ENCODE results near the gene RNASE4.
"Not testable (repeated sequence)": the region's sequence is repeated elsewhere in the genome, so short reads cannot be mapped to it uniquely, and the experiment has no call there.

The RNASE4 gene, protein sequence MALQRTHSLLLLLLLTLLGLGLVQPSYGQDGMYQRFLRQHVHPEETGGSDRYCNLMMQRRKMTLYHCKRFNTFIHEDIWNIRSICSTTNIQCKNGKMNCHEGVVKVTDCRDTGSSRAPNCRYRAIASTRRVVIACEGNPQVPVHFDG

DNA sequence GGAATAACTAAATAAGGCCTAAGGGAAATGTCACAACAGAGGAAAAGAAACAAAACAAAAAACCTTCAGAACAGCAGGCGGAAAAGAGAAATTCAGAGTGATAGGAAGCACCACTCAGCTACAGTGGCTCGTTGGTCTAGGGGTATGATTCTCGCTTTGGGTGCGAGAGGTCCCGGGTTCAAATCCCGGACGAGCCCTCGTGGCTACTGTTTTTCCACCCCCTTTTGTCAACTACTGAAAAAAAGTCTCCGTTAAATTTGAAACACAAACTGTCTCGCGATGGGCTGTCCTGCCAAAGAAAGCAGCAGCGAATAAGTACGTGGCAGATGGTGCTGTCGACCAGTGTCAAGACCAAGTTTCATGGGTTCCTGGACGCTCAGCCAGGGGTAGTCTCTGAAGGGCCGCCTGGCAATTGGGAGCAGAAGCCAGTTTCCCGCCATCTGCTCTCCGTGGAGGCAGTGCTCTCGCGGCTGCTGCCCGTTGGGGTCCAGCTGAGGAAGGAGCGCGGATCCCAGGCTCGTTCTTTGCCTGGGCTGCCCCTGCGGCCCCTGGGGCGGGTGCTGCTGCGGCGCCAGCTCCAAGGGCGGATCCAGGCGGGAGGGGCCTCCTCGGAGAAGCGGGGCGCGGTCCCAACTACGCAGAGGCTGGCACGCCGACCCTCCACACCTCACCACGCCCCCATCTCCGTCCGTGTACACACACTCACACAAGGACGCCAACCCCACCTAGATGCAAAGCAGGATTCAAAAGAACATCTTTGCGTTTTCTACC, at the start of gene RNASE4:
Gene RNASE4 (plus strand): TSS at position 670 of the 771 bp plus-strand sequence. CDS start 14,812 bp downstream, outside the sequence.
- in situ Hi-C loops (cut with HindIII; ENCODE audit: low sequenced_read_pairs): no loop called here

DNA sequence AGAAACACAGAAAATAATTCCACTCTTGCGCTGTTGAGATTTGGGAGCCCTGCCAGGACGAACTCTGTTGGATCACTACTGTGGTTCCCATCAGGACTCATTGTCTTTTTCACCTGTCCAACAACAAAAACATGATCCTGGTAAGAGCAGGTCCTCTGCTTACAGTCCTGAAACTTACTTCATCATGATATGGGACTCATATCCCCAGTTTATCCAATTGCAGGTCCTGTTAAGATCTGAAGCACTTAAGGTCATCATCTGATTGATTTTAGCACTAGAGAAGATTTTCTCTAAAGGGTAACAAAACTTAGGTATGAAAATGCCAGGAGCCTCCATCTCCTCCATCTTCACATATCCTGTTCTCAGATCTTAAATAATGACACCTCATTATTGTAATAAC, 42.8 kb upstream of the RNASE4 start, which contains the start of gene OR6S1:
Gene OR6S1 (minus strand): TSS at position 101 of the 400 bp plus-strand sequence. CDS start 0 bp downstream, at position 101.
- in situ Hi-C loops (cut with HindIII; ENCODE audit: low sequenced_read_pairs): no loop called here

DNA sequence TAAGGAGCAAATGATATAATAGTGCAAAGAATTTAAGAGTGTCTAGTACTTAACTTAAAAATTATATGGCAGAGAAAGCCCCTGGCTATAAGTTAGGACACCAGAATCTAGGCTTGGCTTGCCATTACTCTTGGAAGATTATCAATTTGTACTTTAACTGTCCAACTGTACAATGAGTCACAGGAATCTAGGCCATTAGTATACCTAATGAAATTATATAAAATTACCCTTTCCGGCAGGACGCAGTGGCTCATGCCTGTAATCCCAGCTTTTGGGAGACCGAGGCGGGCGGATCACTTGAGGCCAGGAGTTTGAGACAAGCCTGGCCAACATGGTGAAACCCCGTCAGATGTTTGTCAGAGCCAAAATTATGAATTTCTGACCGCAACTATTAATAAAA, 42.2 kb upstream of the RNASE4 start:
- in situ Hi-C loops (cut with HindIII; ENCODE audit: low sequenced_read_pairs): no loop called here

GRCh38 chr14:20642755-20643154, 41.6 kb upstream of the RNASE4 start:
- in situ Hi-C loops (cut with HindIII; ENCODE audit: low sequenced_read_pairs): not testable (repeated sequence)

DNA sequence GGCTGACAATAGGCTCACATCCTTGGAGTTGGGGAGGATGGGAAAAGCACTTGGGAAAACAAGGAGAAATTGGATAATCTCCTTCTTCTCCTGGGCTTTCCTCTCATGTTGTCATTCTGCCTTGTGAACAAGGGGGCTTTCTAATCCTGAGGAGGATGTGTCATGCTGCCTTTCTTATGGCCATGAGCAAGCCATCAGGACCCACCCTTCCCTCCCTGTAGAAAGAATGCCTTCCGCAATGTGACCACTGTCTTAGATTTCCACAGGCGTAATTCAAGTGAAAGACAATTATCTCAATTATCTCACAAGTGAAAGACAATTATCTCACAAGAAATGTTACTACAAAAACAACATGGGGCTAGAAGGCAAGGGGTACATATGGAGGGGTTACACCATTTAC, 39.8 kb upstream of the RNASE4 start:
- in situ Hi-C loops (cut with HindIII; ENCODE audit: low sequenced_read_pairs): no loop called here

DNA sequence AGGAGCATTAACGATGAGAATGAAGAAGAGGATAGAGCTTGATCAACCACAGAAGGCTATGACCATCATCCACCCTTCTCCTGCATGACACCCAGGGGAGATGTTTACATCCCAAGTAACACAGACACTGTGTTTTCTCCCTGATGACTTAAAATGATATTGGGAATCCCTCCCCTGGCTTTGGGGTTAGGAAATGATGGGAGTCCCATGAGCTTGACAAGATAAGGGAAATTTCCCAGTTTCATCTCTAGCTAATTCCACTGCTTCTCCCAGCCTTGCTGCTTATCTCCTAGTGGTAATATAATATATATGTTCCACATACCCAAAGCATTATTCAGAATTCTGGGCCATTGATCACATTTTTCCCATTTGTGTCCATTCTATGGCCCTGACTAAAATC, 38.9 kb upstream of the RNASE4 start:
- in situ Hi-C loops (cut with HindIII; ENCODE audit: low sequenced_read_pairs): no loop called here

DNA sequence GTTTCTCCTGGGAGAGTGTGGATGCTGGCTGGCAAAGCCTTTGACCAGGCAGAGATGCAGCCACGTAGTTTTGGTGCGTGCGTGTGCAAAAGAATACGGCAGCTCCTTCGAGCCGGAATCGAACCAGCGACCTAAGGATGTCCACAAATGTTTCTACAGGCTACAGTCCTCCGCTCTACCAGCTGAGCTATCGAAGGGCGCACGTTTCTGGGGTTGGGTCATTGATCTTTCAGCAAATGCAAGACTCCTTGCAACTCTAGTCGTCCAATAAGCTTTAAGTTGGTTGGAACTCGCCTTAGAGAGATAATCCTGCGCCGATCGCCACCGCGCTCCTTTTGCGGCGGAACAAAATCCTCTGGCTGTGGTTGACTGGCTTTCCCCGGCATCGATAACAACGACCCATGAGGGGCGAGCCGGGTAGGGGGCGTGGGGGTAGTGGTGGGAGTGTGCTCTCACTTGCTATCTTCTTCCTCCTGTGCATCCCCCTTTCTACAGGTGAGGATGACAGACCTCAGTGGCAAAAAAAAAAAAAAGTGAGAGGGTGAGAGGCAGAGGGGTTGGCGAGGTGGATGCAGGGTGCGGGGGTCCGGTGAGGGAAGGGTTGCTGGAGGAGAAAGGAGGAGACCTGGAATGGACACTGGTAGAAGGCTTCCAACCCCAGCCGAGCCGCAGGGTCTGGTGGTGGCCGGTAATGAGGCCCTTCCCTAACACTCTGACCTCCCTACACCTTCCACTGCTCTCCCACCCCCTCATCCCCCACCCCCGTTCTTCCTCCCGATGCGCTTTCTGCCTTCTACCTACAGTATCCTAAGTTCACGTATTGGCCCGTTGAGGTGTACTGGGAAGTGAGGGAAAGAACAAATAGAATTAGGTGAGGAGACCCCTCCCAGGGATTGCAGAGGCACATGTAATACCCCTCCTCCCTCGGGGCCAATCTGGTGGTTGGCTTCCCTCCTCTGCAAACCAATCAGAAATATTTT, 31.1 kb upstream of the RNASE4 start:
- in situ Hi-C loops (cut with HindIII; ENCODE audit: low sequenced_read_pairs): no loop called here

GRCh38 chr14:20655851-20656250, 28.5 kb upstream of the RNASE4 start:
- in situ Hi-C loops (cut with HindIII; ENCODE audit: low sequenced_read_pairs): no loop called here

GRCh38 chr14:20656274-20656673, 28.1 kb upstream of the RNASE4 start:
- in situ Hi-C loops (cut with HindIII; ENCODE audit: low sequenced_read_pairs): no loop called here

DNA sequence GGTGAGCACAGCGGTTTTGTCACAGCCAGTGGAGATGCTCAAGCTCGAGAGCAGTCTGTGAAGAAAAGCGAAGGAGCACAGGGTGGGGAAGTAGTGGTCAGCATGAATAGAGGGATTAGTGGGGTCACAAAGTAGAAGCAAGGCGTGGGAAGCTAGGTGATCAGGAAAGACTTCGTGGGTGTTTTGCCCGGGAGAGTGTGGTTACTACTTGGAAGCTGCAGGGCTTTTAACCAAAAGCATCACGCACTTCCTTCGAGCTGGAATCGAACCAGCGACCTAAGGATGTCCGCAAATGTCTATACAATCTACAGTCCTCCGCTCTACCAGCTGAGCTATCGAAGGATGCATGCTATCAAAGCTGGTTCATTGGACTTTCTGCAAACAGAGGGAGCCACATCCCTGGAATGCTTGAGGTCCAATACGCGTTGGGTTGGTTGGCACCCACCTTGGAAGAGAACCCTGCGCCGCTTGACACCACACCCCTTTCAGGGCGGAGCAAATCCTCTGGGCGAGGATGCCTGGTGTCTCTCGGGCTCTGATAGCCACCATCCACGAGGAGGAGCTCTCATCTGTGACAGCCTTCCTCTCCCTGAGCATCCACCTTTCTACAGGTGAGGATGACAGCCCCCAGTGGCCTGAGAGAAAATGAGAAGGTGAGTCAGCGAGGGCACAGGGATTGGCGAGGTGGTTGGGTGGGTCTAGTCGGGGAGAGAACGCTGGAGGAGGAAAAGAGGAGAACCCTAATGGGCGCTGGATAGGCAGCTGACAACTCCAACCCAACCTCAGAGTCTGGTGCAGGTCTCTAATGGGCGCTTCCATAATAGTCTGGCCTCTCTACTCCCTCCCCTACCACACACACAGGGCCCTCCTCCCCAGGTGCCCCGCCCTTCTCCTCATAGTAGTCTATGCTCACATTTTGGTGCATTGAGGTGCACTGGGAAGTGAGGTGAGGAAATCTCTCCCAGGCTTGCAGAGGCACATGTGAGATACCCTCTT, 26.8 kb upstream of the RNASE4 start:
- in situ Hi-C loops (cut with HindIII; ENCODE audit: low sequenced_read_pairs): no loop called here

GRCh38 chr14:20658246-20658645, 26.1 kb upstream of the RNASE4 start:
- in situ Hi-C loops (cut with HindIII; ENCODE audit: low sequenced_read_pairs): no loop called here

- in situ Hi-C loops (cut with HindIII; ENCODE audit: low sequenced_read_pairs): no loop called here
Observed at GRCh38 chr14:20659336-20659735, 25.0 kb upstream of the RNASE4 start.

GRCh38 chr14:20659813-20660395, 24.5 kb upstream of the RNASE4 start:
- in situ Hi-C loops (cut with HindIII; ENCODE audit: low sequenced_read_pairs): no loop called here

- in situ Hi-C loops (cut with HindIII; ENCODE audit: low sequenced_read_pairs): no loop called here
Observed at GRCh38 chr14:20661197-20661596, 23.2 kb upstream of the RNASE4 start.

- in situ Hi-C loops (cut with HindIII; ENCODE audit: low sequenced_read_pairs): no loop called here
Observed at GRCh38 chr14:20662968-20663732, 21.2 kb upstream of the RNASE4 start.

- in situ Hi-C loops (cut with HindIII; ENCODE audit: low sequenced_read_pairs): not testable (repeated sequence)
Observed at GRCh38 chr14:20666400-20666961, 17.9 kb upstream of the RNASE4 start.

- in situ Hi-C loops (cut with HindIII; ENCODE audit: low sequenced_read_pairs): no loop called here
Observed at GRCh38 chr14:20667957-20668356, 16.4 kb upstream of the RNASE4 start.

GRCh38 chr14:20668969-20669368, 15.4 kb upstream of the RNASE4 start:
- in situ Hi-C loops (cut with HindIII; ENCODE audit: low sequenced_read_pairs): no loop called here

All from DLD1 (cell line).